GM12878 (cell line): ENCODE results near the gene TDRKH.

Source experiments
- EP300 ChIP-seq, 2 experiments: fragments of 150-350 bp in 1 of 2; IDR thresholded peaks; 2 replicates each; pipeline ENCODE4 v1.6.1; 2011 to 2012; ENCODE audit warnings: low read depth in 2 of 2, low read length in 2 of 2, borderline replicate concordance in 1 of 2, improper control_type of control experiment in 1 of 2, inconsistent platforms in 1 of 2; ENCODE audit not compliant: control insufficient read depth in 1 of 2
- FOS ChIP-seq: IDR thresholded peaks from 3 replicates; pipeline ENCODE4 v1.6.1; 2011; ENCODE audit warnings: borderline replicate concordance; ENCODE audit not compliant: insufficient read length; ENCODE audit errors: extremely low read depth
- POLR2A ChIP-seq: IDR thresholded peaks from 2 replicates; pipeline ENCODE4 v1.6.1; 2011; ENCODE audit warnings: low read depth, mild to moderate bottlenecking, low read length
- TF ChIP-seq, protein P1 (sequence below), 3 experiments: IDR thresholded peaks in 2 of 3; conservative IDR thresholded peaks in 1 of 3; 2 replicates each; pipeline ENCODE4 v1.5.1; 2011; ENCODE audit warnings: low read depth in 3 of 3, low read length in 3 of 3, mild to moderate bottlenecking in 3 of 3, control low read depth in 2 of 3, moderate library complexity in 2 of 3, inconsistent platforms in 1 of 3, mixed read lengths in 1 of 3; ENCODE audit not compliant: control insufficient read depth in 2 of 3, insufficient read depth in 1 of 3; ENCODE audit errors: extremely low read depth in 1 of 3
- TF ChIP-seq, protein P2 (sequence below): IDR thresholded peaks from 2 replicates; pipeline ENCODE4 v1.6.1; 2012; ENCODE audit warnings: low read depth, low read length, improper control_type of control experiment

- TF ChIP-seq POLR2A (no peak), FOS (no peak), EP300 (IDR thresholded peaks at IDR 0.05; ENCODE audit: borderline replicate concordance in 1 of 2, control insufficient read depth in 1 of 2, low read depth in 2 of 2, low read length in 2 of 2) (no peak)
- TF ChIP-seq, protein P1, sequence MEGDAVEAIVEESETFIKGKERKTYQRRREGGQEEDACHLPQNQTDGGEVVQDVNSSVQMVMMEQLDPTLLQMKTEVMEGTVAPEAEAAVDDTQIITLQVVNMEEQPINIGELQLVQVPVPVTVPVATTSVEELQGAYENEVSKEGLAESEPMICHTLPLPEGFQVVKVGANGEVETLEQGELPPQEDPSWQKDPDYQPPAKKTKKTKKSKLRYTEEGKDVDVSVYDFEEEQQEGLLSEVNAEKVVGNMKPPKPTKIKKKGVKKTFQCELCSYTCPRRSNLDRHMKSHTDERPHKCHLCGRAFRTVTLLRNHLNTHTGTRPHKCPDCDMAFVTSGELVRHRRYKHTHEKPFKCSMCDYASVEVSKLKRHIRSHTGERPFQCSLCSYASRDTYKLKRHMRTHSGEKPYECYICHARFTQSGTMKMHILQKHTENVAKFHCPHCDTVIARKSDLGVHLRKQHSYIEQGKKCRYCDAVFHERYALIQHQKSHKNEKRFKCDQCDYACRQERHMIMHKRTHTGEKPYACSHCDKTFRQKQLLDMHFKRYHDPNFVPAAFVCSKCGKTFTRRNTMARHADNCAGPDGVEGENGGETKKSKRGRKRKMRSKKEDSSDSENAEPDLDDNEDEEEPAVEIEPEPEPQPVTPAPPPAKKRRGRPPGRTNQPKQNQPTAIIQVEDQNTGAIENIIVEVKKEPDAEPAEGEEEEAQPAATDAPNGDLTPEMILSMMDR (IDR thresholded peaks at IDR 0.05 in 2 of 3, conservative IDR thresholded peaks at IDR 0.05 in 1 of 3; ENCODE audit: control insufficient read depth in 2 of 3, extremely low read depth in 1 of 3, insufficient read depth in 1 of 3, low read depth in 3 of 3, low read length in 3 of 3) = no peak
- TF ChIP-seq, protein P2, sequence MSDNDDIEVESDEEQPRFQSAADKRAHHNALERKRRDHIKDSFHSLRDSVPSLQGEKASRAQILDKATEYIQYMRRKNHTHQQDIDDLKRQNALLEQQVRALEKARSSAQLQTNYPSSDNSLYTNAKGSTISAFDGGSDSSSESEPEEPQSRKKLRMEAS = no peak
These were observed 2.6 kb downstream of the TDRKH start for GRCh38 chr1:151787689-151788088.
